COLO829 (cell line): ENCODE measurements around the gene ARL16.

Experiments used
- DNase-seq: peaks from one replicate; pipeline ENCODE4 v3.0.0; 2012; ENCODE audit warnings: low spot score

ARL16 gene

DNA sequence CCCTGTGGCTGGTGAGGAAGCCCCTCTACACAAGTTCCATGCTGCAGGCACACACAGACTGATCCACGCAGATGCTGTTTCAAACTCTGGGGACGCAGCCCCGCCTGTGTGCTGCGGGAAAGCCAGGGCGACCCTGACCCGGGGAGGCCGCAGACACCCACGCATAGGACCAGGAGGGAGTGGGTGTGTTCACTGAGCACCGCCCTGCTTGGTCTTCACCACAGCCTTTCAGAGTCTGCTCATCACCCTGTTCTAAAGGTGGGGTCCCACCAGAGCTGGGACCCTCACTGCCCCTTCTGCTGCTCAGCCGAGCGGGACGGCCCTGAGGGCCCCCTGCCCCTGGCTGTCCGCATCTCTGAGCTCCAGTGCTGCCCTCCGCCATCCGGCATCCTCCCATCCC is 39.1 kb downstream of the ARL16 start:
- no peak for DNase-seq

DNA sequence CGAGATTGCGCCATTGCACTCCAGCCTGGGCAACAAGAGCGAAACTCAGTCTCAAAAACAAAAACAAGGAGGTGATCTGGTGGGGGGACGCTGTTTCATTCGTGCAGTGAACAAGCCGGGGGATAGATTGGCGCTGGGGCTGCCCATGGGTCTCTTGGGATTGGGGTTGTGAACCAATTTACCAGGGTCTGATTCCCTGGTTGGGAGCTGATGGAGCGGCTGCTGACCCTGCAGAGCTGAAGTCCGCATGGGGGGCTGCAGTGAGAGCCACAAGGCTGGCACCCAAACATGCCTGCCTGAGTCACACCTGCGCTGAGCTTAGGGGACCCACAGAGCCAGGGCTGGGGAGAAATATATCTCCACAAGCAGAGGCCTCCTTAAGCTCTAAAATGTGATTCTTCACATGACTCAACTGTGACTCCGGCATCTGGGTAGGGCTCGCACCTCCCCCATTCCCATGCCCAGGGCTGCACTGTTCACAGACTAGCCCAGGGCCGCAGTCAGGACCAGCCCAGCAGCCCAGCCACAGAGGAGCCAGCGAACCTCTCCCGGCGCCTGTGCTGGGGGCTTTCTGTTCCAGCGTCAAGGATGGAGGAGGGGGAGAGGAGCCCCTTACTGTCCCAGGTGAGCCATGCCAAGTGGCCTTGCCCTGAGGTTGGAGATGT is 41.6 kb downstream of the ARL16 start:
- peak; percentile 70 for DNase-seq

DNA sequence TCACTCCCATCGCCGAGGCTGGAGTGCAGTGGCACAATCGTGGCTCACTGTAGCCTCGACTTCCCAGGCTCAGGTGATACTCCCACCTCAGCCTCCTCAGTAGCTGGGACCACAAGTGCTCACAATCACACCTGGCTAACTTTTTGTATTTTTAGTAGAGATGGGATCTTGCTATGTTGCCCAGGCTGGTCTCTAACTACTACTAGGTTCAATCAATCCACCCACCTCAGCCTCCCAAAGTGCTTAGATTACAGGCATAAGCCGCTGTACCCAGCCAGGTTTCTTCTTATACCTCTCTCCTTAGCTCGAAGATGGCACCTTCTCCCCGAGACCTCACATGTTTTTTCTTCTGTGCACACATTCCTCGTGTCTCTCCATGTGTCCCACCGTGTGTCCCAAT is 43.6 kb downstream of the ARL16 start:
- no peak for DNase-seq

DNA sequence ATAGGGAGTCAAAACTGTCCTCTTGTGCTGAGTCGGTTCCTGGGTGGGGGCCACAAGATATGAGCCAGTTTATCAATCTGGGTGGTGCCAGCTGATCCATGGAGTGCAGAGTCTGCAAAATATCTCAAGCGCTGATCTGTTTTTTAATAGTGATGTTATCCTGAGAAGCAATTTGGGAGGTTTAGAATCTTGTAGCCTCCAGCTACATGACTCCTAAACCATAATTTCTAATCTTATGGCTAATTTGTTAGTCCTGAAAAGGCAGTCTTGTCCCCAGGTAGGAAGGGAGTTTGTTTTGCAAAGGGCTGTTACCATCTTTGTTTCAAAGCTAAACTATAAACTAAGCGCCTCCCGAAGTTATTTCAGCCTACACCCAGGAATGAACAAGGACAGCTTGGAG is 44.9 kb downstream of the ARL16 start:
- DNase-seq: no peak

DNA sequence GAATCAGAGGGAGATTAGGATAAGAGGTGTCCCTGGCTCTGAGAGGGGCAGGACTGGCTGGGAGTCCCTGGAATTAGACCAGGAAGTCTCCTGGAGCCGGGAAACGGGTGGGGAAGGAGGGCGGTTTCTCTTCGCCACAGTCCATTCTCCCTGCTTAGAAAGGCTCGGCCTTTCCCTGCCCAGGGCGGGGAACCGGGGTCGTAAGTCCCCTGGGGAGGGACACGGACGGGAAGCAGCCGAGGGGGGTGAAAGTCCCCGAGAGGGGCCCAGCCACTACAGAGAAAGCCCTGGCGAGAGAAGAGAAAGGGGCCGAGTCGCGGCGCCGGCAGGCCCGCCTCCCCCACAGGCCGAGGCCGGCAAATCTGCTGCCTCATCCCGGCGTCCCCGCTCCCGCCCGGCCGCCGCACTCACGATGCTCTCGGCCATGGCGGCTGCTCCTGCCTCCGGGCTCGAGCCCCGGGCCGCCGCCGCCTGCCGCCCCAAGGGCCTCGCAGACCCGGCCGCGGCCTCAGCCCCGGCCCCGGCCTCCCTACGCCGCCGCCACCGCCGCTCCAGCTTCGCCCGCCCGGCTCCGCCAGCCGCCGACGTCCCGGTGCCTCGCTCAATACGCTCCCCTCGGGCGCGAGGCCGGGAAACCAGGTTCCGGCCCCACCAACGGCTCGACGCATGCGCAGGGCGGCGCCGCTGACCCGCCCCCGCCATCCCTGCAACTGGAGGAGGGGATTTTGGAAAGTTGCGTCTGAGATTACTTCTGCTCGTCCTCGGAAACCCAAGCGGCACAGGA is 46.9 kb downstream of the ARL16 start, which contains the start of the genes NPLOC4 and TSPAN10:
Gene NPLOC4 (minus strand): TSS at position 608 of the 784 bp plus-strand sequence. CDS start 182 bp downstream, at position 426.
Gene TSPAN10 (plus strand): TSS at position 692 of the 784 bp plus-strand sequence. CDS start 5,217 bp downstream, outside the sequence.
- peak; percentile 98 for DNase-seq

DNA sequence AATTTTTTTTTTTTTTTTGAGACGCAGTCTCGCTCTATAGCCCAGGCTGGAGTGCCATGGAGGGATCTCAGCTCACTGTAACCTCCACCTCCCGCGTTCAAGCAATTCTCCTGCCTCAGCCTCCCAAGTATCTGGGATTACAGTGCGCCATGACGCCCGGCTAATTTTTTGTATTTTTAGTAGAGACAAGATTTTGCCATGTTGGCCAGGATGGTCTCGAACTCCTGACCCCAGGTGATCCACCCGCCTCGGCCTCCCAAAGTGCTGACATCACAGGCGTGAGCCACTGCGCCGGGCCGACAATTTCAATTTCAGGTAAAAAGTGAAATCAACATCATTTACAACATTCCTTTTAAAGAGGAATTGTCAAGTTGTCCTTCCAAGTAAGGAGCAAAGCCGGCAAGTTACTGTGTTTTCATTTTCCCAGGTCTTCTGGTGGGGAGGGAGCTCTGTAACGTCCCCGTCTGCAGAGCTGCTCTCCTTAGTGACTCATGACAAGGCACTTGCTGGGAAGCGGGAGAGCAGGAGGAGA is 47.6 kb downstream of the ARL16 start:
- no peak for DNase-seq

DNA sequence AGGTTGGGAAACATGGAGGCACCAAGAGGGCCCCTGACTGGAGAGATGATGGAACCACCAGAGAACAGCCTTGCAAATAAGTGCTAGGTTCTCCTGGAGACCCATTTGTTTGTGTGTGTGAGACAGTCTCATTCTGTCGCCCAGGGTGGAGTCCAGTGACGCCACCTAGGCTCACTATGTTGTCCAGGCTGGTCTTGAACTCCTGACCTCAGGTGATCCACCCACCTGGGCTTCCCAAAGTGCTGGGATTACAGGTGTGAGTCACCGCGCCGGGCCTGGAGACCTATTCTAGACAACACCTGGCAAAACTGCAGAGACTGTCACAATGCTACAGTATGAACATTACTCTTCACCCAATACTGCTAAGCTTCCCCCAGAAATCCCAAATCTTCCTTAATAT is 48.2 kb downstream of the ARL16 start:
- no peak for DNase-seq

DNA sequence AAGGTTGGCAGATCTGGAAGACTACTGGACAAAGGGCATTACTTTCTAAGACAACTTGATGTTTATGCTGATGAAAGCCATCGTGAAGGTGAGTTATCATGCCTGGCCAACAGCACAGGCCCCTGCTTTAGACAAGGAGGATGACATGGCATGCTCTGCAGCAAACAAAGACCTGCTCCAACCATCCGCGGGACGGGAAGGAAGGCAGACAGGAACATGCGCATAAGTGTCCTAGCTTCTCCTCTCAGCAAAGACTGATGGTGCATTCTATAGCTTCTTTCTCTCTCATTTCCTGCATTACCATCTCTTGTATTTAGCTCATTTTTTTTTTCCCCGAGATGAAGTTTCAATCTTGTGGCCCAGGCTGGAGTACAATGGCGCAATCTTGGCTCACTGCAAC is 52.1 kb downstream of the ARL16 start:
- no peak for DNase-seq
